Esophagus muscularis mucosa (tissue), 4 donors: ENCODE results near the gene KCNIP3. TPM values are rescaled to one million over a fixed set of nuclear protein-coding genes. Genes with fewer than 3 reads are reported as not detected.
"Not testable (repeated sequence)": the region's sequence is repeated elsewhere in the genome, so short reads cannot be mapped to it uniquely, and the experiment has no call there.

Experiments
- DNase-seq: peaks from one replicate; pipeline ENCODE4 v3.0.0-alpha.2; 2017; ENCODE audit errors: extremely low spot score
- H3K27ac ChIP-seq, 4 donors: fragments of 200-600 bp; sonication (generic); replicated peaks in 1 of 4; 1 replicate in 3 of 4; 2 replicates in 1 of 4; pipeline ENCODE4 v1.5.1; 2016 to 2019; ENCODE audit warnings: mild to moderate bottlenecking in 1 of 4
- H3K27me3 ChIP-seq, 4 donors: fragments of 200-600 bp; sonication (generic); one replicate each; pipeline versions ENCODE4 v1.5.1 to v1.6.0; 2016 to 2019
- H3K36me3 ChIP-seq, 4 donors: fragments of 200-600 bp; sonication (generic); one replicate each; pipeline ENCODE4 v1.5.1; 2016 to 2019
- H3K4me1 ChIP-seq, 4 donors: fragments of 200-600 bp; sonication (generic); one replicate each; pipeline ENCODE4 v1.5.1; 2016 to 2019
- H3K4me3 ChIP-seq, 4 donors: fragments of 200-600 bp; sonication (generic); 1 replicate in 2 of 4; 2 replicates in 2 of 4; pipeline ENCODE4 v1.5.1; 2016 to 2019; ENCODE audit warnings: mild to moderate bottlenecking in 4 of 4, moderate library complexity in 1 of 4
- H3K9me3 ChIP-seq, 4 donors: fragments of 200-600 bp; sonication (generic); 1 replicate in 3 of 4; 2 replicates in 1 of 4; pipeline ENCODE4 v1.5.1; 2016 to 2019
- EP300 ChIP-seq: sonication (generic); formaldehyde crosslinking; IDR thresholded peaks from one replicate; pipeline ENCODE4 v1.6.1; 2017; ENCODE audit warnings: antibody characterized with exemption
- POLR2A ChIP-seq: fragments of 450-650 bp; IDR thresholded peaks from one replicate; pipeline ENCODE4 v1.6.1; 2017; ENCODE audit warnings: antibody characterized with exemption, moderate library complexity, mild to moderate bottlenecking, low read depth
- POLR2AphosphoS5 ChIP-seq, 2 donors: sonication (generic); formaldehyde crosslinking; IDR thresholded peaks; one replicate each; pipeline ENCODE4 v1.6.1; 2017; ENCODE audit warnings: antibody characterized with exemption in 2 of 2
- WGBS: methylation state at CpG from one replicate; pipeline ENCODE4 v1.1.5; 2018; 5-methylcytosine and 5-hydroxymethylcytosine counted together
- intact Hi-C: fragments of 100-400 bp; cut with DNase I; formaldehyde crosslinking; loops from one replicate; pipeline ENCODE4 v1.15.1; 2023
- total RNA-seq, 4 donors: library from RNA; depleted of rRNA; stranded (reverse); fragments of >200 nt; gene quantifications; one replicate each; pipeline versions ENCODE4 v1.1.0 to v1.2.1, GENCODE V29; 2016
- TF ChIP-seq, protein P1 (sequence below), 3 experiments: fragments of 200-600 bp in 2 of 3; fragments of 450-650 bp in 1 of 3; sonication (generic) in 2 of 3; IDR thresholded peaks; one replicate each; pipeline ENCODE4 v1.5.1; 2017 to 2019; ENCODE audit warnings: antibody characterized with exemption in 3 of 3, mild to moderate bottlenecking in 2 of 3, moderate library complexity in 1 of 3

KCNIP3 gene
- total RNA-seq, 4 donors from 2014 or later = 15.8 to 29.9 (median 23.0) TPM

DNA sequence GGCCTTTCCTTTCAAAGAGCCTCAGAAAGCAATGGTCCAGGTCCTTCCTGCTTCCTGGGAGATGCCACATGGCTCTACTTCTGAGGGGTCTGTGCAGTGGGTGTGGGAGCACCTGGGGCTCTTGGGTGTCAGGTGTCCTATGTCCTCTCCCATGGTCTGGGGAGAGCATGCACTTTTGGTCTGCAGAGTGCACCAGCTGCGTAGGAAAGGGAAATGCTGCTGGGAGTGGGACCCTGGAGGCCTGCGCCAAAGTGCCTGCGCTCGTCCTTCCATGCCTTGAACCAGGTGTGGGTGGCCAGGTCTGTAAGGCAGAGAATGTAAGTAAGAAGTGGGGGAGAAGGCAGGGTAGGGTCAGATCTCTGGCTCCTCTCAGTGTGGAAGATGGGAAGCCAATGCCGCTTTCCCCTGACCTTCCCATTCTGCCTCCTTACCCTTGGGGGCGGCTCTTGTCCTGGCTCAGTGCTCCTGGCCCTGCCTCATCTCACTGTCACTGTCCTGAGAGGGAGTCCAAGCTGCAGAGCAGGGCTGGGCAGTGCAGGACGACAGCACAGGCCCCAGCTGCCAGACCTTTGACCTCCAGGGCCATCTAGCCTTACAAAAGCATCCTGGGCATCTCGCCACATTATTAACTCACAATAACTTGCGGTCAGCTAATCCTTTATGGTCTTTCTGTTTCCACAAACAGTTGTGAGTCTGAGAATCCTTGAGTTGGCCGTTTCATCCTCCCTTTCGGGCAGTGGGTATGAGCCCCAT lies 29.5 kb upstream of the KCNIP3 start:
- WGBS = 84% methylated on average over 11 of the region's 11 CpGs
- H3K4me3 ChIP-seq = no peak overlapping the region
- TF ChIP-seq EP300 = no peak
- no peak for TF ChIP-seq POLR2A
- TF ChIP-seq POLR2AphosphoS5 (IDR thresholded peaks at IDR 0.05) = no peak
- TF ChIP-seq, protein P1, sequence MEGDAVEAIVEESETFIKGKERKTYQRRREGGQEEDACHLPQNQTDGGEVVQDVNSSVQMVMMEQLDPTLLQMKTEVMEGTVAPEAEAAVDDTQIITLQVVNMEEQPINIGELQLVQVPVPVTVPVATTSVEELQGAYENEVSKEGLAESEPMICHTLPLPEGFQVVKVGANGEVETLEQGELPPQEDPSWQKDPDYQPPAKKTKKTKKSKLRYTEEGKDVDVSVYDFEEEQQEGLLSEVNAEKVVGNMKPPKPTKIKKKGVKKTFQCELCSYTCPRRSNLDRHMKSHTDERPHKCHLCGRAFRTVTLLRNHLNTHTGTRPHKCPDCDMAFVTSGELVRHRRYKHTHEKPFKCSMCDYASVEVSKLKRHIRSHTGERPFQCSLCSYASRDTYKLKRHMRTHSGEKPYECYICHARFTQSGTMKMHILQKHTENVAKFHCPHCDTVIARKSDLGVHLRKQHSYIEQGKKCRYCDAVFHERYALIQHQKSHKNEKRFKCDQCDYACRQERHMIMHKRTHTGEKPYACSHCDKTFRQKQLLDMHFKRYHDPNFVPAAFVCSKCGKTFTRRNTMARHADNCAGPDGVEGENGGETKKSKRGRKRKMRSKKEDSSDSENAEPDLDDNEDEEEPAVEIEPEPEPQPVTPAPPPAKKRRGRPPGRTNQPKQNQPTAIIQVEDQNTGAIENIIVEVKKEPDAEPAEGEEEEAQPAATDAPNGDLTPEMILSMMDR (IDR thresholded peaks at IDR 0.05) = no peak
- H3K27ac ChIP-seq = no peak overlapping the region
- DNase-seq = peak; percentile 81
- peaks cover 0 to 9% (median 2%) of the 10 kb centered on the region in 4 donors for H3K4me1 ChIP-seq
- H3K27me3 ChIP-seq = no peaks in the 10 kb centered on the region
- H3K36me3 ChIP-seq = no peaks in the 10 kb centered on the region
- no peaks in the 10 kb centered on the region for H3K9me3 ChIP-seq
- intact Hi-C loops = no loop called here

DNA sequence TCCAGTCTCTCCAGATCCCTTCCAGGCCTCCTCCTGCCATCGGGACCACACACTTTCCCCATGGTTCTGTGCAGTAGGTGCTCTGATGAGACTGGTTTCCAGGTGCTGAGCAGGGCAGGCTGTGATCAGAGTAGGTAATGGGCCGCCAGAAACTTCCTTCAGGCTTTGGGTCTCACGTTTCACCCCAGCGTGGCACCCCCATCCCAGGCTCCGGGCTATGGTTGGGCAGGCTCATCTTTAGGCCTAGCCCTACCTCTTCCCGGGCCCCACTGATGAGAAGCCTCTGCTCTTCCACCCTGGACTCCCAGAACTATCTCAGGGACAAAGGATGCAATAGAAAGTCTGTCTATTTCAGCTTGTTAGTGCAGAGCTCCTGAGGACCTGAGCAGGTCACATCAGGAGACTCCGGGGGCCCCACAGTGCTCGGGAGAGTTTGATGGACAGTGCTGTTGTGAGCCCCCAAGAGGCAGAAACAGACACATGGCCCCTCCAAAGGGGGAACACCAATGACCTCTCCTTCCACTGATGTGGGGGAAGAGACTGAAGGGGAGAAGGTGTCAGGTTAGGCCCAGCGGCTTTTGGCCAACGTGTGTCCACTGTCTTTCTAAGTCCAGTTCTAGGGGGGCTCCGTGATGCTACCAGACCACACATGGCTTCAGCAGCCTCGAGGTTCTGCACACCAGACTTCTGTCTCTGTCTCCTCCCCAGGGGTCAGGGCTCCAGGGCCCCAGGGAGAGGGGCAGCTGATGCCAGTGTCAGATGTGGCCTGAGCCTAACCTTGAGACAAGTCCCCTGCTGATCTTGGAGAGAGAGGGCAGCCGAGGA lies 28.7 kb upstream of the KCNIP3 start:
- peak; percentile 72 for DNase-seq
- Histone ChIP-seq H3K9me3 (no peaks in the 10 kb centered on the region), H3K4me3 (no peak overlapping the region), H3K27me3 (no peaks in the 10 kb centered on the region), H3K36me3 (no peaks in the 10 kb centered on the region), H3K27ac (no peak overlapping the region), H3K4me1 (peaks cover 0 to 9% (median 2%) of the 10 kb centered on the region in 4 donors)
- intact Hi-C loops = no loop called here
- no peak for TF ChIP-seq POLR2A
- TF ChIP-seq POLR2AphosphoS5 (IDR thresholded peaks at IDR 0.05) = no peak
- TF ChIP-seq EP300 = no peak
- TF ChIP-seq, protein P1 (IDR thresholded peaks at IDR 0.05) = no peak
- 81% methylated on average over 7 of the region's 13 CpGs for WGBS

DNA sequence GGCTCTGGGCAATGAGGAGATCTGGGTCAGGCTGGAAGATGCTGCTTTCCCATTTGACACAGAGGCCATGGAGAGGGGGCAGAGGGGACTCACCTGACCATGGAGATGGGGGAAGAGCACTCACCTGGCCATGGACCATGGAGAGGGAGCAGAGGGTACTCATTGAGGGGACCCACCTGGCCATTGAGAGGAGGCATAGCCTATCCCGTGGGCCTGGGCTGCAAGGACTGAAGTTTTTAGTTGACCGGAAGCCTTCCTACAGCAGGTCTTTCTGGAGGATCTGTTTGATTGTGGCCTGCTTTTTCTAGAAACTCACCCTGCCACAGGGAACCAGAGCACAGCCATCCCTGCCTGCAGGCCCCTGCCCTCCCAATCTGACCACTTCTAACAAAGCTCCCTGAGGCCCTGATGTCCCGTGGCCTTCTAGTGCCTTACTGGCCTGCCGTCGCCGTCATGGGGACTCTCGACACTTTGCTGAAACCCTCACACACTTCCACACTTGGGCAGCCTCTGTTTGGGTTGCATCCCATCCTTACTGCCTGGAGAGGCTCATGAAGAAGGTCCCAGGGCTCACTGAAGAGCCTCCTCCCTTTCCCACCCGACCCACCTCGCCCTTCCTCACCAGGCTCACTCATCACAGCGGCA lies 28.0 kb upstream of the KCNIP3 start:
- H3K9me3 ChIP-seq = no peaks in the 10 kb centered on the region
- H3K36me3 ChIP-seq = no peaks in the 10 kb centered on the region
- no peak overlapping the region for H3K4me3 ChIP-seq
- TF ChIP-seq, protein P1 (IDR thresholded peaks at IDR 0.05) = no peak
- TF ChIP-seq POLR2A = no peak
- TF ChIP-seq EP300 = no peak
- TF ChIP-seq POLR2AphosphoS5 (IDR thresholded peaks at IDR 0.05) = no peak
- peaks cover 0 to 9% (median 2%) of the 10 kb centered on the region in 4 donors for H3K4me1 ChIP-seq
- WGBS = 93% methylated on average over 10 of the region's 10 CpGs
- peak; percentile 91 for DNase-seq
- intact Hi-C loops = no loop called here
- H3K27ac ChIP-seq = no peak overlapping the region
- no peaks in the 10 kb centered on the region for H3K27me3 ChIP-seq

DNA sequence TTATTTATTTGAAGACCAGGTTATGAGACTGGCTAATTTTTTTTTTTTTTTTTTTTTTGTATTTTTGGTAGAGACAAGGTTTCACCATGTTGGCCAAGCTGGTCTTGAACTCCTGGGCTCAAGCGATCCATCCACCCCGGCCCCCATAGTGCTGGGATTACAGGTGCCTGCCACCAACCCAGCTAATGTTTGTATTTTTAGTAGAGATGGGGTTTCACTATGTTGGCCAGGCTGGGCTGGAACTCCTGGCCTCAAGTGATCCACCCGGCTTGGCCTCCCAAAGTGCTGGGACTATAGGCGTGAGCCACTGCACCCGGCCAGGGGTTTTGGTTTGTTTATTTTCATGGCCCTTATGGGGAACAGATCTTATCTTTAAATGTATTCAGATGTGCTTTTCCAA lies 27.4 kb upstream of the KCNIP3 start:
- H3K9me3 ChIP-seq, H3K36me3 ChIP-seq, H3K27me3 ChIP-seq, H3K27ac ChIP-seq, H3K4me1 ChIP-seq, H3K4me3 ChIP-seq, intact Hi-C loops: not testable (repeated sequence)
- 95% methylated on average over 5 of the region's 5 CpGs for WGBS
- peak; percentile 47 for DNase-seq

DNA sequence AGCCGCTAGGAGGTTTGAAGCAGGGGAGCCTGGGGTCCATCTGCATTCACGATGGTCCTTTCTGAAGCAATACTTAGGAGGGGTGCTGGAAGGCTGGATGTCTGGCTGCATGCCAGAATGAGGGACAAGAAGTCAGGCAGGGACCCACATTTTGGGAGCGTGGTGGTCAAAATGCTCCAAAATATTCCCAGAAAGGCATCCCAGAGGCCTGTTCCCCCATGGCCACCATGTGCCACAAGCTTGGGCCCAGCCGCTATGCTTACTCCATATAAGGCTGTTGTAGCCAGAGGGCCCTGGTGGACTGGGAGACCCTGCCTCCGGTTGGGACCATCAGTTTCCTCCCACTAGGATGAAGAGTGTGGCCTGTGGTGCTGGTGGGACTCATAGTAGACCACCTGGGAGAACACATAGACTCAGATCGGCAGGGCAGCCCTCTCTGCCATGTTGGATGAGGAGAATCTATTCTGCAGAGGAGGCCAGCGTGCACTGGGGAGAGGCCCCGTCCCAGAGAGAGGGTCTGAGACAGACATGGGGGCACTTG lies 26.5 kb upstream of the KCNIP3 start:
- Histone ChIP-seq H3K4me3 (no peak overlapping the region), H3K4me1 (no peaks in the 10 kb centered on the region), H3K9me3 (no peaks in the 10 kb centered on the region), H3K36me3 (no peaks in the 10 kb centered on the region), H3K27me3 (no peaks in the 10 kb centered on the region), H3K27ac (no peak overlapping the region)
- intact Hi-C loops = no loop called here
- 94% methylated on average over 7 of the region's 8 CpGs for WGBS
- DNase-seq = no peak
- TF ChIP-seq, protein P1 (IDR thresholded peaks at IDR 0.05) = no peak
